OCI-LY1 (cell line): ENCODE data around the gene CFAP141.

Experiments
- H2AFZ ChIP-seq: fragments of 200-600 bp; sonication (generic), shearing (Covaris generic); 2 replicates; pipeline ENCODE4 v1.6.0; 2014; ENCODE audit warnings: antibody characterized with exemption, mild to moderate bottlenecking, low read length
- H3F3A ChIP-seq: fragments of 200-600 bp; sonication (generic), shearing (Covaris generic); 2 replicates; pipeline ENCODE4 v1.6.0; 2014; ENCODE audit warnings: mild to moderate bottlenecking, antibody characterized with exemption, low read length, moderate library complexity; ENCODE audit not compliant: insufficient read depth
- H3K27ac ChIP-seq: fragments of 200-600 bp; sonication (generic); 2 replicates; pipeline ENCODE4 v1.5.1; 2014; ENCODE audit warnings: low read length, mixed run types, mild to moderate bottlenecking, low read depth; ENCODE audit not compliant: poor library complexity, severe bottlenecking
- H3K27me3 ChIP-seq: fragments of 200-600 bp; sonication (generic); 2 replicates; pipeline ENCODE4 v1.6.0; 2014; ENCODE audit warnings: antibody characterized with exemption, mild to moderate bottlenecking, low read length, moderate library complexity; ENCODE audit not compliant: insufficient read depth
- H3K36me3 ChIP-seq: fragments of 200-600 bp; sonication (generic); 2 replicates; pipeline ENCODE4 v1.6.1; 2014; ENCODE audit warnings: mild to moderate bottlenecking, antibody characterized with exemption, low read length, moderate library complexity, mixed read lengths; ENCODE audit not compliant: insufficient read depth
- H3K4me1 ChIP-seq: fragments of 200-600 bp; sonication (generic); 2 replicates; pipeline ENCODE4 v1.5.1; 2014; ENCODE audit warnings: mild to moderate bottlenecking, low read length, moderate library complexity; ENCODE audit not compliant: insufficient read depth, severe bottlenecking
- H3K4me2 ChIP-seq: fragments of 200-600 bp; sonication (generic), shearing (Covaris generic); 2 replicates; pipeline ENCODE4 v1.6.1; 2014; ENCODE audit warnings: low read length
- H3K4me3 ChIP-seq: fragments of 200-600 bp; sonication (generic); 2 replicates; pipeline ENCODE4 v1.5.1; 2014; ENCODE audit warnings: low read length, low read depth, mild to moderate bottlenecking, mixed read lengths; ENCODE audit not compliant: poor library complexity, severe bottlenecking
- H3K79me2 ChIP-seq: fragments of 200-600 bp; shearing (Covaris generic); 2 replicates; pipeline ENCODE4 v1.6.1; 2016; ENCODE audit warnings: mixed run types, low read length, mixed read lengths; ENCODE audit not compliant: insufficient read depth
- H3K9ac ChIP-seq: fragments of 200-600 bp; sonication (generic), shearing (Covaris generic); 2 replicates; pipeline ENCODE4 v1.6.1; 2014; ENCODE audit warnings: mild to moderate bottlenecking, low read length, mixed read lengths
- H3K9me2 ChIP-seq: fragments of 200-600 bp; sonication (generic), shearing (Covaris generic); 2 replicates; pipeline ENCODE4 v1.6.1; 2014; ENCODE audit warnings: low read depth, mild to moderate bottlenecking, low read length, mixed read lengths
- H3K9me3 ChIP-seq: fragments of 200-600 bp; shearing (Covaris generic); 2 replicates; pipeline ENCODE4 v1.6.1; 2014; ENCODE audit warnings: low read length, mixed read lengths
- H4K20me1 ChIP-seq: fragments of 200-600 bp; sonication (generic), shearing (Covaris generic); 2 replicates; pipeline ENCODE4 v1.6.0; 2016; ENCODE audit warnings: mild to moderate bottlenecking, low read length; ENCODE audit not compliant: insufficient read depth
- EZH2 ChIP-seq: fragments of 200-600 bp; sonication (generic), shearing (Covaris generic); IDR thresholded peaks from 2 replicates; pipeline ENCODE4 v1.8.0; 2017; ENCODE audit warnings: borderline replicate concordance, mixed run types, mild to moderate bottlenecking, antibody characterized with exemption, low read length, moderate library complexity, mixed read lengths
- TF ChIP-seq, protein P1 (sequence below): fragments of 200-600 bp; sonication (generic), shearing (Covaris generic); IDR thresholded peaks from 2 replicates; pipeline ENCODE4 v1.5.1; 2017; ENCODE audit warnings: mild to moderate bottlenecking, antibody characterized with exemption, low read length, moderate library complexity, mixed read lengths

Gene CFAP141

DNA sequence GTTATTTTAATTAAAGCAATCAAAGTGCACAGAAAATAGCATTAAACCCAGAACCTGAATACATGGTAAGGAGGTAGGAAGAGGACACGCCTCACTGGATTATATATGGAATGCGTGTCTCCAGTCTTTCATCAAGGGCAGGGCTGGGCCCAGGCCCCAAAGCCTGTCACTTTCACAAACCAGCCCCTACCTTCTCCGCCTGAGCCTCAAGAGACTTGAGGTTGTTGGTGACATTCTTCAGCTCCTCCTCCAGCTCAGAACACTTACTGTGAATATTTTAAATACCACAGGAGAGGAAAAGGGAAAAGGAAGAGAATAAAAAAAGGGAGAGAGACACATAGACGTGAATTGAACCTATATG, 34.9 kb downstream of the CFAP141 start:
- Histone ChIP-seq H3K9ac (no peak overlapping the region), H3K27me3 (no peaks in the 10 kb centered on the region), H3F3A (no peaks in the 10 kb centered on the region), H3K36me3 (peaks cover 89% of the 10 kb centered on the region), H3K27ac (no peak overlapping the region), H3K4me2 (no peak overlapping the region), H2AFZ (no peak overlapping the region), H3K79me2 (peaks cover 7% of the 10 kb centered on the region), H3K4me1 (no peaks in the 10 kb centered on the region), H3K9me3 (no peaks in the 10 kb centered on the region), H3K4me3 (no peak overlapping the region), H4K20me1 (no peaks in the 10 kb centered on the region), H3K9me2 (no peaks in the 10 kb centered on the region)
- TF ChIP-seq, protein P1, sequence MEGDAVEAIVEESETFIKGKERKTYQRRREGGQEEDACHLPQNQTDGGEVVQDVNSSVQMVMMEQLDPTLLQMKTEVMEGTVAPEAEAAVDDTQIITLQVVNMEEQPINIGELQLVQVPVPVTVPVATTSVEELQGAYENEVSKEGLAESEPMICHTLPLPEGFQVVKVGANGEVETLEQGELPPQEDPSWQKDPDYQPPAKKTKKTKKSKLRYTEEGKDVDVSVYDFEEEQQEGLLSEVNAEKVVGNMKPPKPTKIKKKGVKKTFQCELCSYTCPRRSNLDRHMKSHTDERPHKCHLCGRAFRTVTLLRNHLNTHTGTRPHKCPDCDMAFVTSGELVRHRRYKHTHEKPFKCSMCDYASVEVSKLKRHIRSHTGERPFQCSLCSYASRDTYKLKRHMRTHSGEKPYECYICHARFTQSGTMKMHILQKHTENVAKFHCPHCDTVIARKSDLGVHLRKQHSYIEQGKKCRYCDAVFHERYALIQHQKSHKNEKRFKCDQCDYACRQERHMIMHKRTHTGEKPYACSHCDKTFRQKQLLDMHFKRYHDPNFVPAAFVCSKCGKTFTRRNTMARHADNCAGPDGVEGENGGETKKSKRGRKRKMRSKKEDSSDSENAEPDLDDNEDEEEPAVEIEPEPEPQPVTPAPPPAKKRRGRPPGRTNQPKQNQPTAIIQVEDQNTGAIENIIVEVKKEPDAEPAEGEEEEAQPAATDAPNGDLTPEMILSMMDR, result no peak
- TF ChIP-seq EZH2, result no peak

DNA sequence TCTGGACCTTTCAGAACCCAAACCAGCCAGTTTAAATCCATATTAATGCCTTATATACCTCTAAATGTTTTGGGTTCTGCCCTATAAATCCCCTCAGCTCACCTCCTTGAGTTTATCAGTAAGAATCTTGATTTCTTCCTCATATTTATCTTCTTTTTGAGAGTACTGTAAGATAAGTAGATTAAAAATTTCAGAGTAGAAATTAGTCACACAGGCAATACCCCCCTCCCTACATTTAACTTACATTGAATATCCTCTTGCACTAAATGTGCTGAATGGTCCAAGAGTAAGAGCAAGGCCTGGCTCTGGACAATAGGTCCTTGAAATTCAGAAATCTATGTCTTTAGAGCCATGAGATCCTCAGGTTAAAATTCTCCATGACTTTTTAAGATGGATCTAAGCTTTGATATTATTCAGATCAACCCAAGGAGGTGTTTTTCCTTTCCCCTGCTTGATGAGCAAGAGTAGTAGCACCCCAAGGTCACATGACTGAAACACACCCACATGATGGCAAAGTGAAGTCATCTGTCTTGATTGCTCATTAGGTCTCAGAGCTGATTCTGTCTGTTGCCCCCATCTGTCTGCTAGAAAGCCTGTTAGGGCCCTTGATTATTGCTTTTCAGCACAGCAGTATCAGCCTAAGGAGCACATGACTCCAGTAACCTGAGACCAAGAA, 35.4 kb downstream of the CFAP141 start:
- H3K4me1 ChIP-seq, result no peaks in the 10 kb centered on the region
- no peaks in the 10 kb centered on the region for H4K20me1 ChIP-seq
- H3K79me2 ChIP-seq, result peaks cover 5% of the 10 kb centered on the region
- no peaks in the 10 kb centered on the region for H3K27me3 ChIP-seq
- no peak overlapping the region for H2AFZ ChIP-seq
- H3K4me3 ChIP-seq, result no peak overlapping the region
- H3K36me3 ChIP-seq, result peaks cover 89% of the 10 kb centered on the region
- no peaks in the 10 kb centered on the region for H3K9me3 ChIP-seq
- no peak overlapping the region for H3K4me2 ChIP-seq
- no peak for TF ChIP-seq EZH2
- TF ChIP-seq, protein P1, result no peak
- no peak overlapping the region for H3K27ac ChIP-seq
- no peaks in the 10 kb centered on the region for H3F3A ChIP-seq
- no peaks in the 10 kb centered on the region for H3K9me2 ChIP-seq
- H3K9ac ChIP-seq, result no peak overlapping the region

DNA sequence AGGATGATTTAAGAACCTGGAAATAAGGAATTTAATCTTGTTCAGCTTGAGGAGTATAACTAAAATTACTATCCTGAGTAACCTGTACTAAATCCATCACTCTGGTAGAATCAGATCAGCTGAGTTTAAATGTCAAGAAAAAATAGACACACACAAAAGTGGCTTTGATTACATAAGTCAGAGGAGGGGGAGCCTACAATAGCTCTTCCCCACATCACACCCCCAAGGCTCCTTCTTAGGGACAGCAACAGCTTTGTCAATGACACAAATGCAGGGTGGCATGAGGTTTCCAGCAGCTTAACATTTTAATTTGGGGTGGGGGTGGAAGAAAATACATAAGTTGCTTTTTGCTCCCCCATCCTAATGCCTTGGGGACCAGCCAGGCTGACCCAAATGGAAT, 38.7 kb downstream of the CFAP141 start:
- peaks cover 99% of the 10 kb centered on the region for H3K36me3 ChIP-seq
- H3K27ac ChIP-seq, result no peak overlapping the region
- H3K79me2 ChIP-seq, result no peaks in the 10 kb centered on the region

More for the DNA sequence above, 38.7 kb downstream of the CFAP141 start:
- Histone ChIP-seq H4K20me1 (no peaks in the 10 kb centered on the region), H3K9ac (no peak overlapping the region), H3F3A (no peaks in the 10 kb centered on the region), H3K4me1 (no peaks in the 10 kb centered on the region), H3K4me2 (no peak overlapping the region), H3K4me3 (no peak overlapping the region), H2AFZ (no peak overlapping the region), H3K27me3 (no peaks in the 10 kb centered on the region), H3K9me2 (no peaks in the 10 kb centered on the region), H3K9me3 (no peaks in the 10 kb centered on the region)
- no peak for TF ChIP-seq EZH2
- TF ChIP-seq, protein P1, result no peak
